RWPE2 (cell line): ENCODE results near the gene IGHMBP2.
A peak's percentile ranks its signal among the peaks of the same experiment; 100 is the strongest.

ENCODE experiments used
- ATAC-seq: fragments of 200-7000 bp; cut with Tn5 transposase; 3 replicates; pipeline ENCODE4 v1.9.1; 2021; ENCODE audit warnings: low read depth
- DNase-seq: peaks from one replicate; pipeline ENCODE4 v3.0.0-alpha.2; 2020; ENCODE audit warnings: low spot score
- H3K27ac ChIP-seq: fragments of 450-650 bp; 2 replicates; pipeline ENCODE4 v1.5.1; 2017; ENCODE audit warnings: mild to moderate bottlenecking; ENCODE audit not compliant: poor library complexity, severe bottlenecking
- H3K27me3 ChIP-seq: fragments of 250-450 bp; sonication (Bioruptor Pico); 2 replicates; pipeline ENCODE4 v1.5.1; 2021; ENCODE audit warnings: mild to moderate bottlenecking, moderate library complexity; ENCODE audit not compliant: insufficient read depth, poor library complexity, severe bottlenecking
- H3K36me3 ChIP-seq: fragments of 250-450 bp; sonication (Bioruptor Pico); 2 replicates; pipeline ENCODE4 v1.5.1; 2020; ENCODE audit warnings: low read depth, mild to moderate bottlenecking, moderate library complexity
- H3K4me1 ChIP-seq: fragments of 250-450 bp; sonication (Bioruptor Pico); 2 replicates; pipeline ENCODE4 v1.5.1; 2021; ENCODE audit warnings: mild to moderate bottlenecking, moderate library complexity; ENCODE audit not compliant: insufficient read depth, poor library complexity, severe bottlenecking
- H3K4me3 ChIP-seq: fragments of 250-450 bp; sonication (Bioruptor Pico); 2 replicates; pipeline ENCODE4 v1.5.1; 2021; ENCODE audit warnings: mild to moderate bottlenecking, moderate library complexity; ENCODE audit not compliant: severe bottlenecking
- H3K9me3 ChIP-seq: fragments of 250-450 bp; sonication (Bioruptor Pico); 2 replicates; pipeline ENCODE4 v1.5.1; 2021; ENCODE audit warnings: mild to moderate bottlenecking, moderate library complexity; ENCODE audit not compliant: severe bottlenecking
- CTCF ChIP-seq: fragments of 450-650 bp; IDR thresholded peaks from one replicate; pipeline ENCODE4 v1.5.1; 2017; ENCODE audit warnings: mild to moderate bottlenecking, moderate library complexity; ENCODE audit not compliant: poor library complexity, severe bottlenecking

The IGHMBP2 gene

GRCh38 chr11:68867066-68867465 is 36.6 kb upstream of the IGHMBP2 start:
- Histone ChIP-seq H3K27me3 (no peaks in the 10 kb centered on the region), H3K4me1 (no peaks in the 10 kb centered on the region), H3K9me3 (peaks cover 5% of the 10 kb centered on the region), H3K36me3 (no peaks in the 10 kb centered on the region), H3K27ac (no peak overlapping the region), H3K4me3 (no peak overlapping the region)
- no peak for TF ChIP-seq CTCF
- no peak for DNase-seq
- ATAC-seq: no peak

DNA sequence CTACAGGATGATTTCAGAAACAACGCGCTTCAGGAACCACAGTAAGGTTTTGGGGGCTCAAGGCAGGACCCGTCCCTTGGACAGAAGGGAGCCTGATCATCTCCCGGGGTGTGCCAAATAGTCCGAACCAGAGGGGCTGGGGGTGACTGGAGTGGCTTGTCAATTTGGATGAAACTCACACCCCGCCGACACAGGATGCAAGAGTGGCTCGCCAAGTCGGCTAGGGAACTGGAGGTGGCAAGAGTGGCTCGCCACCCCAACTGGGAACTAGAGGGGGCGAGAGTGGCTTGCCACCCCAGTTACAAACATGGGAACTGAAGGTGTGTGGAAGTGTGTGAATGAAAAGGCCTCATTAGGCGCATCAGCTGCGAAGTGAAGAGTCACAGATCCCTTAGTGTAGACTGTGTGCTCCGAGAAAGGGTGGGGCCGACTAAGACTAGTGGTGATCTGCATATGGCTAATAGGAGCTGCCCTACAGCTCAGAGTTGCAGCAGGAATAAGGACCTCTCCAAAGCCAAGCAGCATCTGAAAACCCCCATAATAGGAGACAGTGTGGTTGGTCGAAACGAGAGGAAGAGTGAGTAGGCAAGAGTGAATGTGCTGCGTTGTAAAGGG is 35.4 kb upstream of the IGHMBP2 start:
- DNase-seq (no peak), ATAC-seq (no peak)
- Histone ChIP-seq H3K4me3 (no peak overlapping the region), H3K36me3 (no peaks in the 10 kb centered on the region), H3K4me1 (no peaks in the 10 kb centered on the region), H3K27ac (no peak overlapping the region), H3K9me3 (peaks cover 5% of the 10 kb centered on the region), H3K27me3 (no peaks in the 10 kb centered on the region)
- no peak for TF ChIP-seq CTCF

DNA sequence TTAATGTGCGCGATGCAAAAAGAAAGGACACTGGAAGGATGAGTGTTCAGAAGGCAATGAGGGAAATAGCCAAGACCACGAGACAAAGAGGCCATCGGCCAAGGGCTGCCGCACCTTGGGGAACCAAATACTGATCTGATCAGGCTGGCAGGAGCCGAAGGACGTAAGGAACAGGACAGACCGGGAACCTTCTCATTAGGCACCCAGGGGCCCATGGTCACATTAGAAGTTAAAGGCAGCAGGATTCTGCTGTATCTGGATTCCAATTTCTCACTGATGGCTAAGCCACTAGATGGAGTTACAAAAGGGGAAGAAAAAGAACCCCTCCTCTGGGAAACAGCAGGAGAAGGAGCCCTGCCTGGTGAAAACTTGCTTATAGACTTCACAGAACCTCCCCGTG is 33.2 kb upstream of the IGHMBP2 start:
- H3K36me3 ChIP-seq: no peaks in the 10 kb centered on the region
- ATAC-seq (0 out of 3 replicates have a peak, but pooled peaks have one; percentile 25), DNase-seq (no peak)
- no peak overlapping the region for H3K4me3 ChIP-seq
- H3K4me1 ChIP-seq: no peaks in the 10 kb centered on the region
- no peaks in the 10 kb centered on the region for H3K27me3 ChIP-seq
- TF ChIP-seq CTCF: no peak
- H3K27ac ChIP-seq: no peak overlapping the region
- H3K9me3 ChIP-seq: no peaks in the 10 kb centered on the region

DNA sequence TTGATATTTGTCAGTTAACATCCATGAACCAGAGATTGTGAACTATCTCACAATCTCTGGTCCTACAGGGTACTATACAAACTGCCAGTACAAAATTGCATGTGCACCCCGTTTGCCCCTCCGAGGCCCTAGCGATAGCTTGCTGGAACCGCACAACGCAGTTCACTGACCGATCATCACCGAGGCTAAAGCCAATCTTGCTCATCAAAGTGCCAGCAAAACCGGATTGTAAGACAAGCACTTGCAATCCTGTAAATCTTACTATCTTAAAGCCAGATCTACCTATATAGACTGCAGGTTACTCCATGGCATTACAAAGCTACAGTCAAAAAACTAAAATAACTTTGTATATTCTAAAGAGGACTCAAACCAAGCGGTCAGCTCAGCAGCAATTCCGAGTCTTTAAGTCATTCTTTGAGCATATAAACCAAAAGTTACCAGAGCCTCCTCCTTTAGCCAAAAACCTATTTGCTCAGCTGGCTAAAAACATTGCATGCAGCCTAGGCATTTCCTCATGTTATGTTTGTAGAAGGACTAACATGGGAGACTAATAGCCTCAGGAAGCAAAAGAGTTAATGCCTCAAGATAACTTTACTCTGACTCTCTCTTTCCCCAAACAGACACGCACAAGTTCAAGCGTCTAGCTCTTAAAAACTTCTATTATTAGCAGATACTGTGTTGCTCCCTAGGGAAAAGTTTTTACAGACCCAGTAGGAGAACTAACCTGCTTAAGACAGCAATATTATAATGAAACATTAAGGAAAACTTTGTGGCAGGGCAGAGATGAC is 31.3 kb upstream of the IGHMBP2 start:
- no peak for DNase-seq
- Histone ChIP-seq H3K9me3 (no peaks in the 10 kb centered on the region), H3K27me3 (no peaks in the 10 kb centered on the region), H3K4me3 (no peak overlapping the region), H3K4me1 (no peaks in the 10 kb centered on the region), H3K27ac (no peak overlapping the region), H3K36me3 (no peaks in the 10 kb centered on the region)
- no peak for ATAC-seq
- TF ChIP-seq CTCF: no peak

DNA sequence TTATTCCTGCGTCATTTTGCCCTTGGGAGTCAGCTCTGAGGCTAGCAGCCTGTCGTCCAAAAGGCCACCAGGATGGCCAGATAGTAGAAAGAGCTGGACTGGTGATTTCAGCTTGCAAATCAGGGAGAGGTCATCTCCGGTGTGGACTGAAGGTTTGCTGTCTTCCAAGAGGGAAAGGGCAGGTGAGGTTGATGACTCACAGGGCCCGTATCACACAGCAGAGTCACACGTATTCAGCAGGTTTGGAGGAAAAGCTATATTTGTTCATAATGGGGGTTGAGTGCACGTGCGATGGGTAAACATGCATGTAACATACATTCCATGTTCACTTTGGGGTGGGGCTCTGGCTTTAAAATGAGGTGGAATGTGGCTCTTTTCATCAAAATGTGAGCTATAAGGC is 25.7 kb upstream of the IGHMBP2 start:
- Histone ChIP-seq H3K4me3 (no peak overlapping the region), H3K9me3 (no peaks in the 10 kb centered on the region), H3K27me3 (no peaks in the 10 kb centered on the region), H3K27ac (no peak overlapping the region), H3K36me3 (no peaks in the 10 kb centered on the region), H3K4me1 (no peaks in the 10 kb centered on the region)
- no peak for TF ChIP-seq CTCF
- peak; percentile 53; the same call in 1 of the 3 replicates for ATAC-seq
- no peak for DNase-seq
